ENCODE results near the gene HIVEP2.
A peak's percentile ranks its signal among the peaks of the same experiment; 100 is the strongest.

HIVEP2 gene

GRCh38 chr6:142857796-142858555 lies 87.0 kb downstream of the HIVEP2 start:
- DNase-seq = no peak

DNA sequence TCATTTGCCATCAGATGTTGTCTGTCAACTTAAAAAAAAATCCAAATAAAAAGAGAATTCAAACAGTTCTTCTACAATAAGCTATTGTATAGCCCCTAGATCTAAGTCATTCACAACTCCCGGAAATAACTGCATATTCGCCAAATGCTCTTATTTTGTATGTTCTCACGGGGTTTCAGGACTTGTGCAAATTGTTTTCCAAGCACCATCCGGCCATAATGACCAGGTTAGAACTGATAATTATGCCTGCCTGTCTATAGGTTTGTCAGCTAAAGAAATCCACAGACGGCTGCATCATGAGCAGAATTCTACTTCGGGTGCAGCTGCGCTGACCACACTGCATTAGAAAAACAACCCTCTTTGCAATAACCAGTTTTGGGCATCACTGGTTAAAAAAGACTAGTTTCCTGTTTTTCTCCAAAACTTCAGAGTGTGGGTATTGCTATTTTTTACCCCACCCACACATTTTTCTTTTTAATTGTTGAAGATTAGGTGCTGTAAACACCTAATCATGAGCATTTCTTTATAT lies 87.7 kb downstream of the HIVEP2 start:
- DNase-seq = no peak

GRCh38 chr6:142856624-142857232 lies 88.2 kb downstream of the HIVEP2 start:
- DNase-seq = peak in 1 of 2 experiments; percentile 55

DNA sequence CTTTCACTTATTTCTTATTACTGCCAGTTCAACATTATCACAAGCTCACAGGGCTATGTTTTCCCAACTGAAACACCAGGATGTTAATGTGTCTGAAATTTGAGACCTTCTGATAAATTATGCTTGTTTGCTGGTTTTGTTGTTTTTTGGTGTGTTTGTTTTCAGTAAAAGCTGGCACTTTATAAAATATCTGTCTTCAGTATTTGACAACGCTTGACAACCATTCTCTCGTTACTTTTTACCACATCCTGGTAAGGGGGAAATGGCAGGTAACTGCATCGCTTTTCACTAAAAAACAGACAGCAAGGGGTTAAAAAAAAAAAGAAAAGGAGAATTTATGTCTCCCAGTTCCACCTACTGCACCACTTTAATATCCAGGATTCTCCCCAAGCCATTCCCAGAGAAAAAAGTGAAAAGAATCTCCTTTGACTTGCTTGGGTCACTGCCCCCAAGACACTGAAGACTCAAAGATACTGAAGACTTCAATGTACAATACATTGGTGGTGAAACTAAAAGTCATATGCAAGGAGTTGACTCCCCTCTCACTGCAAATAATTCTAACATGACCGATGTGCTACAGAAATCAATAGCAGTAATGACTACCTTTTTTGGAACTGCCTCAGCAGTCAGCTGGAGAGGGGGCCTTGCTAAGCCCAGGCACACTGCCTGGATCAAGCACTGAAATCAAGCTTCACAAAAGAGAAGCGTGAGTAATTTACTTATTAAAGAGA lies 88.9 kb downstream of the HIVEP2 start:
- DNase-seq = no peak

- DNase-seq = no peak
These were observed 90.1 kb downstream of the HIVEP2 start for GRCh38 chr6:142854589-142855488.

GRCh38 chr6:142853244-142854180 lies 91.5 kb downstream of the HIVEP2 start:
- DNase-seq = no peak

GRCh38 chr6:142851601-142852000 lies 93.4 kb downstream of the HIVEP2 start:
- no peak for DNase-seq

GRCh38 chr6:142850679-142851423 lies 94.1 kb downstream of the HIVEP2 start:
- DNase-seq = no peak

GRCh38 chr6:142848976-142849375 lies 96.0 kb downstream of the HIVEP2 start:
- DNase-seq = no peak

GRCh38 chr6:142848156-142848555 lies 96.8 kb downstream of the HIVEP2 start:
- no peak for DNase-seq

GRCh38 chr6:142846883-142847287 lies 98.1 kb downstream of the HIVEP2 start:
- no peak for DNase-seq

DNA sequence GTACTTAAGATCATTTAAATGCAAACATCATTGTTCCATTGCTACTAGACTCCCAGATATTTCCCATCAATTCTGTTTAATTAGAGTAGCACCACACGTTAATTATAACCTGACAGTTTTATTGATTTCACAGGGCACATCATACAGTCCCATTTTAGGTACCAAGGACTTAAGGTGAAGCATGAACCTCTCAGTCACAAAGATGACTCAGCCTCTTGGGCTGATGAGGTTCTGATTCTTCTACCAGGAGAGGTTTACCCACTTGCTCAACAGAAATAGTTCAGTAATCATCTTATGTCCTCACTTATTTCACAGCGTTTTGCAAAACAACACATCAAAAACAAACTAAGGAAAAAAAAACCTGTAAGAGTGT lies 98.5 kb downstream of the HIVEP2 start:
- no peak for DNase-seq

DNA sequence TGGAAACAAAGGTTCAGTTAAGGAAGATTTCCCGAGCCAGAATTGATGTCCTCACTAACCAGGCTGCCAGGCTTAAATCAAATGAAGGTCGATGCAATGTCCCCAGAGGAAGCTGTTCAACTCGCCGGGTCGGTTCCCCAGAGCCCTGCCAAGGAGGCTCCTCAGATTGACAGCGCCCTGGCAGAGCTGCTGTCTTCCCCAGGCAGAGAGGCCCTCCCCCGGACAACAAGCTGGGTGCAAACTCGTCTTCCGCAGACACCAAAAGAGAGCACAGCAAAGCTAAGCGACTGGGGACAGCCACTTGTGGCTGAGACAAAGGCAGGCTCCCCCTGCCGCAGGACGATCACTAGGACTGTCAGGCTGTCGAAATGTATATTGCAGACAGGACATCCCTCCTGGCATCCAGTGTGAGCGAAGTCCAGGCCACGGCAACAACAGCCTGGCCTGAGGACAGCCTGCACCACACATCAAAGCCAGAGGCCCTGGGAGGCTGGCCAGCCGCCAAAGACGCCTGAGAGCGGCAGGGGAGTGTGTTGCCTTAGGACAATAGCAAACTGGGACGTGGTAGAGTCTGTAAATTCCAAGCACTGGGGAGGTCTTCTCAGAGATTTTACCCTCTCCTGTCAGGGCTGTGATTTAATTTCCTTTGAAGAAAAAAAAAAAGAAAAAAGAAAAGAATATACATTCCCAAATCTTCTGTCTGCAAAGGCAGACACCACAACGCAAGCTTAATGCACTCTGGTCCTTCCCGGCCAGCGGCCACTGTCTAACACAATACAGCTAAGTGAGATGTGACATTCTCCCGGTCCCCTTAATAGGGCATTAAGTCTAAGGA lies 99.1 kb downstream of the HIVEP2 start:
- peak; percentile 63 to 66 for DNase-seq

DNA sequence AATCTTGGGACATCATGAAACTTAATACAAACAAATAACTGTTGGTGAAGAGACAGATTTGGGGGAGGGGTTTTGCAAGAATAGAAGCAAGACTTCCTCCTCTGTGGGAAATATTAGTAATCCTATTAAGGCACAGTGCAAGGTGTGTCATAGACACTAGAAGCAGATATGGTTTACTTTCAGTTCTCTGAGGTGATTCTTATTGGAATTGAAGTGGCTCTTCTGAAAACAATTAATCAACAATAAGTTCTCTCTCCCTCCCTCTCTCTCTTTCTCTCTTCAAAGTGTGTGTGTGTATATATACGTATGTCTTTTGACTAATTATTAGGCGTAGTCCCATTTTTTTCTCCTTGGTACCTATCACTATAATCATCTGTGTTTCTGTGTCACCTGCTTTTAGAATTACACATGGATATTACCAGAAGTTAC lies 99.8 kb downstream of the HIVEP2 start:
- DNase-seq = no peak

GRCh38 chr6:142844065-142844755 lies 100.8 kb downstream of the HIVEP2 start:
- no peak for DNase-seq

- no peak for DNase-seq
These were observed 101.6 kb downstream of the HIVEP2 start for GRCh38 chr6:142843361-142843760.

DNA sequence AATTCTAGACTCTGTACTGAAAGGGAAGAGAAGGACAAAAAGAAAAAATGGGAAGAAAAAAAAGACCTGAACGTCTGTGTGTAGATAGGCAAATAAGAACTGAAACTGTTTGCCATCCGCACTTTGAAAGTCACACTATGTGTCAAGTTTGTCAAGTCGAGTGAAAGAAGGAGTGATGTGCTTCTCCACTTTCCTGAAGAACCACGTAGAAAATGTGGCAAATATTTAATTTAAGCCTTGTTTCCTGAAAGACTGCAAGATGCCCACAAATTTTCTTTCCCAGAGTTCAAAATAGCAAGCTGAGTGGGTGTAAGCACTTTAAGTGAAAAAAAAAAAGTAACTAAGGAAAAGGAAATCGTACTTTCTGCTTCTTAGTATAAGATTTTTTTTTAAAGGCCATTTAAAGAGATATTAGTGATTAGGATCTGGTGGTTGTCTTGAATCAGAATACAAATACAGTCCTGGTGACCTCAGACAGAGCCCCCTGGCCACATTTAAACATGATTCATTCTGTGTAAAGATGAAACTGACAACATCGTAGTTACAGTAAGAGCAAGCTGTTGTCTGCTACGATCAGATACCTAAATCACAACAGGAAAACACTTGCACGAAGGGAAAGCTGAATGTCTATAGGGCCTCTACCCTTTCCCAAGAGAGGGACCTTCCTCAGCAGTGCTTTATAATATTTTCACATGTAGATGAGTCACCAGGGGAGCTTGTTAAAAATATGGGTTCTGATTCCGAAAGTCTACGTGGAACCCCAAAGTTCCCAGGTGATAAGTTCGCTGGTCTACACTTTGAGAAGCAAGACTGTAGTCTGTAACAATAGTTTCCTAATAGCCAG lies 102.3 kb downstream of the HIVEP2 start:
- DNase-seq = no peak

GRCh38 chr6:142841915-142842314 lies 103.1 kb downstream of the HIVEP2 start:
- DNase-seq = no peak

Measured in activated T-cell treated with anti-CD3 and anti-CD28 coated beads, Interleukin-2, amount 50 U/mL, for 48 hours (primary cell).